ENCODE measurements around the gene P2RY8. TPM values are rescaled to one million over a fixed set of nuclear protein-coding genes. Genes with fewer than 3 reads are reported as not detected.
"Not testable (repeated sequence)": the region's sequence is repeated elsewhere in the genome, so short reads cannot be mapped to it uniquely, and the experiment has no call there.

The P2RY8 gene
- total and polyA plus RNA-seq, 2 of the 4 experiments (the other 2 are of a cell fraction) = not detected

DNA sequence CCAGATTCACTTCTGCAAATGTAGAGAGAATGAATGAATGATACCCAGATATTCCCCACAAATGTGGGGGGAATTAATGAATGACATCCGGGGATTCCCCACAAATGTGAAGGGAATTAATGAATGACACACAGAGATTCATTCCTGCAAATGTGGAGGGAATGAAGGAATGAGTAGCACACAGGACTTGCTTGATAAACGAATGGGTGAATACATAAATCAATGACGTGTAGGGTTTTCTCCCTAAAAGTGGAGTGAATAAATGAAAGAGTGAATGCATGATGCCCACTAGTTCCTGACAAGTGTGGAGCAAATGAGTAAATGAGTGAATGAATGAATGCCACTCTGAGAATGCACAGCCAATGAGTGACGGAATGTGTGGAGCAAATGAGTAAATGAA lies 45.7 kb downstream of the P2RY8 start:
- H3K79me1 ChIP-seq (ENCODE audit: low read depth in 1 of 2, low read length in 2 of 2); H4K91ac ChIP-seq (ENCODE audit: insufficient read depth, low read depth, low read length); BruUV-seq (replicated peaks); H2BK20ac ChIP-seq (ENCODE audit: low read depth, low read length); H3K4ac ChIP-seq (ENCODE audit: low read depth, low read length); H3K56ac ChIP-seq (ENCODE audit: extremely low read depth, insufficient read depth, low read length); POLR2A ChIA-PET (ENCODE audit: unreplicated experiment); H3K23ac ChIP-seq (ENCODE audit: low read depth, low read length); in situ Hi-C loops (cut with MboI; ENCODE audit: low sequenced_read_pairs); H3K9me1 ChIP-seq (ENCODE audit: insufficient read depth, low read length); dilution Hi-C loops (cut with HindIII; ENCODE audit: low sequenced_read_pairs, unreplicated experiment); H4K5ac ChIP-seq (ENCODE audit: low read depth, low read length); H2BK5ac ChIP-seq (ENCODE audit: low read depth, low read length, poor library complexity, severe bottlenecking); H3K4me1 ChIP-seq (ENCODE audit: control insufficient read depth, insufficient read depth, low read length); H2BK15ac ChIP-seq (ENCODE audit: low read depth, low read length); H2BK120ac ChIP-seq (ENCODE audit: low read depth, low read length); ATAC-seq (ENCODE audit: low read depth); H3K9ac ChIP-seq (ENCODE audit: low read depth, low read length); H3K14ac ChIP-seq (replicated peaks; ENCODE audit: low read depth, low read length); H4K20me1 ChIP-seq (ENCODE audit: insufficient read depth, low read length); H2AK5ac ChIP-seq (ENCODE audit: low read depth, low read length); H2AFZ ChIP-seq (replicated peaks; ENCODE audit: low read length, poor library complexity); H2AK9ac ChIP-seq (replicated peaks; ENCODE audit: low read depth, low read length, poor library complexity); H4K8ac ChIP-seq (ENCODE audit: low read depth in 2 of 2, low read length in 2 of 2); H3K27ac ChIP-seq (ENCODE audit: insufficient read depth, low read length); H3K4me3 ChIP-seq (ENCODE audit: insufficient read depth, low read depth, low read length); CTCF ChIA-PET; intact Hi-C loops (cut with micrococcal nuclease); H3K18ac ChIP-seq (ENCODE audit: low read depth, low read length); DNase-seq; H3K27me3 ChIP-seq (ENCODE audit: control insufficient read depth, insufficient read depth, low read length); H3K36me3 ChIP-seq (ENCODE audit: control insufficient read depth, insufficient read depth, low read length); H3K4me2 ChIP-seq (ENCODE audit: low read depth, low read length): not testable (repeated sequence)
- peaks cover 22% of the 10 kb centered on the region; the same call in 1 of the 2 replicates for H3K9me3 ChIP-seq (ENCODE audit: control insufficient read depth, insufficient read depth, low read length)
- WGBS, 2 experiments (ENCODE audit: extremely low coverage in 2 of 2, insufficient read length in 1 of 2) = 89% methylated on average over 3 of the region's 4 CpGs; no CpG with 5 or more reads in 1 of the 2 experiments

- H3K9ac ChIP-seq (ENCODE audit: low read depth, low read length); H3K4me1 ChIP-seq (ENCODE audit: control insufficient read depth, insufficient read depth, low read length); H3K4me3 ChIP-seq (ENCODE audit: insufficient read depth, low read depth, low read length); H4K8ac ChIP-seq (ENCODE audit: low read depth in 2 of 2, low read length in 2 of 2); intact Hi-C loops (cut with micrococcal nuclease); H2BK120ac ChIP-seq (ENCODE audit: low read depth, low read length); ATAC-seq (ENCODE audit: low read depth); H3K9me1 ChIP-seq (ENCODE audit: insufficient read depth, low read length); POLR2A ChIA-PET (ENCODE audit: unreplicated experiment); H3K36me3 ChIP-seq (ENCODE audit: control insufficient read depth, insufficient read depth, low read length); H4K20me1 ChIP-seq (ENCODE audit: insufficient read depth, low read length); H2BK15ac ChIP-seq (ENCODE audit: low read depth, low read length); CTCF ChIA-PET; H3K4ac ChIP-seq (ENCODE audit: low read depth, low read length); H3K18ac ChIP-seq (ENCODE audit: low read depth, low read length); BruUV-seq (replicated peaks); DNase-seq; H2AFZ ChIP-seq (replicated peaks; ENCODE audit: low read length, poor library complexity); H2AK5ac ChIP-seq (ENCODE audit: low read depth, low read length); H3K79me1 ChIP-seq (ENCODE audit: low read depth in 1 of 2, low read length in 2 of 2); H3K27me3 ChIP-seq (ENCODE audit: control insufficient read depth, insufficient read depth, low read length); H3K4me2 ChIP-seq (ENCODE audit: low read depth, low read length); H2BK20ac ChIP-seq (ENCODE audit: low read depth, low read length); H2AK9ac ChIP-seq (replicated peaks; ENCODE audit: low read depth, low read length, poor library complexity); H4K5ac ChIP-seq (ENCODE audit: low read depth, low read length); H3K23ac ChIP-seq (ENCODE audit: low read depth, low read length); H3K14ac ChIP-seq (replicated peaks; ENCODE audit: low read depth, low read length); H4K91ac ChIP-seq (ENCODE audit: insufficient read depth, low read depth, low read length); H2BK5ac ChIP-seq (ENCODE audit: low read depth, low read length, poor library complexity, severe bottlenecking); dilution Hi-C loops (cut with HindIII; ENCODE audit: low sequenced_read_pairs, unreplicated experiment); in situ Hi-C loops (cut with MboI; ENCODE audit: low sequenced_read_pairs); H3K56ac ChIP-seq (ENCODE audit: extremely low read depth, insufficient read depth, low read length); H3K27ac ChIP-seq (ENCODE audit: insufficient read depth, low read length): not testable (repeated sequence)
- peaks cover 26% of the 10 kb centered on the region; the same call in 1 of the 2 replicates for H3K9me3 ChIP-seq (ENCODE audit: control insufficient read depth, insufficient read depth, low read length)
- no CpG with 5 or more reads among the region's 1 CpG for WGBS, 2 experiments (ENCODE audit: extremely low coverage in 2 of 2, insufficient read length in 1 of 2)
These were observed 46.3 kb downstream of the P2RY8 start for GRCh38 chrX:1490723-1491122.
